ENCODE measurements around the gene PLAA. TPM values are rescaled to one million over a fixed set of nuclear protein-coding genes. Genes with fewer than 3 reads are reported as not detected.
A peak's percentile ranks its signal among the peaks of the same experiment; 100 is the strongest.

The PLAA gene
- 34.8 and 36.3 TPM in 2 replicates for total RNA-seq

DNA sequence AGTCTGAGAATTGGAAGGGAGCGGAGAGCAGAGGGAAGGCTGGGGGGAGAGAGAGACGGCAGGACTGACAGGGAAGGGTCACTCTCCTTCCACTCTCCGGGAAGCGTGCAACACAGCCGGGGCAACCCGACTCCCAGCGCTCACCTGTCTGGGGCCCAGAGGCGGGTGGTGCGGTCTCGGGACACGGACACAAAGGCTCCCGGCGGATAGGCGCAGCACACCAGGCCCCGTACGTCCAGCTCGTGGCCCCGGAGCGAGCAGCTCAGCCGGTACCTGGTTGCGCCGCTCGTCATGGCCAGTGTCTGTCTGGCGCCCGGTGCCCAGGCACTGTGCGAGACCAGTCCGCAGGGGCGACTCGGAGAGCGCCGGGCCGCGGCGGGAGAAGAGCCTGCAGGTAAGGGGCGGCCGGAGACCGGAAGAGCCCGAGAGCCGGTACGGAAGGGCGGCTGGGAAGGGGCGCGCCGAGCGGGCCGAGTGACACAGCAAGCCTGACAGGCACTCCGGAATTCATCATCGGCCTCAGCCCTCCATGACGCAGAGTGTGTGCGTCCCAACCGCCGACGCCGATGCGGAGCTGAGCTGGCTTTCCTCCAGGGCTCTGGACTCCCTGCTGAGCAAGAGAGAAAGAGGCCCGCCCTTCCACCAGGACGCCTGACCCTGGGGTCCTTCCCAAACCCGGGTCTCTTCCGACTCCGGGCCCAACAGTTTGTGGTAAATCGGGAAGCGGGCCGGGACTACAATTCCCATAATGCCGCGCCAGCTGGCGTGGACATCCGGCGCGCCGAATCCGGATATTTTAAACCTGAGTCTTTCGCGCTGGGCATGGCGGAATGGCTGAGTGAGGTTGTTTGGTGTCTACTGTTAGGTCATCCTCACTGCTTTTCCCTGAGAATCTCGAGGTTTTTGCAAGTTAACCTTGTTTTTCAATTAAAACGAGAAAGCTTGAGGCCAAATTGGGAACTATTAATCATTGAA is at the start of gene PLAA:
PLAA (minus strand) TSS at position 490 of the 975 bp plus-strand sequence; CDS start at position 293, 197 bp downstream.
- no peaks in the 10 kb centered on the region for H3K27me3 ChIP-seq (ENCODE audit: control insufficient read depth, insufficient read depth, low read length)
- no peaks in the 10 kb centered on the region for H3K36me3 ChIP-seq (ENCODE audit: control insufficient read depth, insufficient read depth, low read length)
- peak within 1 kb of the TSS; percentile 74 for H3K4me3 ChIP-seq (ENCODE audit: low read depth, low read length)
- peak; percentile 64 for DNase-seq (ENCODE audit: low read depth)
- TF ChIP-seq, protein P1, sequence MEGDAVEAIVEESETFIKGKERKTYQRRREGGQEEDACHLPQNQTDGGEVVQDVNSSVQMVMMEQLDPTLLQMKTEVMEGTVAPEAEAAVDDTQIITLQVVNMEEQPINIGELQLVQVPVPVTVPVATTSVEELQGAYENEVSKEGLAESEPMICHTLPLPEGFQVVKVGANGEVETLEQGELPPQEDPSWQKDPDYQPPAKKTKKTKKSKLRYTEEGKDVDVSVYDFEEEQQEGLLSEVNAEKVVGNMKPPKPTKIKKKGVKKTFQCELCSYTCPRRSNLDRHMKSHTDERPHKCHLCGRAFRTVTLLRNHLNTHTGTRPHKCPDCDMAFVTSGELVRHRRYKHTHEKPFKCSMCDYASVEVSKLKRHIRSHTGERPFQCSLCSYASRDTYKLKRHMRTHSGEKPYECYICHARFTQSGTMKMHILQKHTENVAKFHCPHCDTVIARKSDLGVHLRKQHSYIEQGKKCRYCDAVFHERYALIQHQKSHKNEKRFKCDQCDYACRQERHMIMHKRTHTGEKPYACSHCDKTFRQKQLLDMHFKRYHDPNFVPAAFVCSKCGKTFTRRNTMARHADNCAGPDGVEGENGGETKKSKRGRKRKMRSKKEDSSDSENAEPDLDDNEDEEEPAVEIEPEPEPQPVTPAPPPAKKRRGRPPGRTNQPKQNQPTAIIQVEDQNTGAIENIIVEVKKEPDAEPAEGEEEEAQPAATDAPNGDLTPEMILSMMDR (IDR thresholded peaks at IDR 0.05; ENCODE audit: insufficient read depth, low read length, poor library complexity, severe bottlenecking), result peak; percentile 3

DNA sequence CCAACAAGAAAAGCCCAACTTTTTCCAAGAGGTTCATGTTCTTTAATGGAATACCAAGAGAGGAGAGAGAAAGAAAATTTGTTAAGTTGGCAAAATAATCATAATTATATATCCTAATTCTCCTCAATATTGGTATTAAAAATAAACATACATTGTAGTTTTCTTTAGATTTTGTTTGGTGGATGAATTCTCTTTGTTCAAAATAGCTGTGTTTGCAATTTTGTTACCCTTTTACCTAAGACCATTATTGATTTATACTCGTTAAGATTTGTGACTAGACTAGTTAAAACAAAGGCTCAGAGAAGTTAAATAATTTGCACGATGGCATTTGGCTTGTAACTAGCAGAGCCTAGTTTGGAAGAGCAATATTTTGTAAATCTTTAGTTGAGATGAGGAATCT is 48.8 kb upstream of the PLAA start:
- Histone ChIP-seq H3K36me3 (ENCODE audit: control insufficient read depth, insufficient read depth, low read length) (no peaks in the 10 kb centered on the region), H3K4me3 (ENCODE audit: low read depth, low read length) (no peak overlapping the region), H3K27me3 (ENCODE audit: control insufficient read depth, insufficient read depth, low read length) (no peaks in the 10 kb centered on the region)
- TF ChIP-seq, protein P1 (IDR thresholded peaks at IDR 0.05; ENCODE audit: insufficient read depth, low read length, poor library complexity, severe bottlenecking), result no peak
- no peak for DNase-seq (ENCODE audit: low read depth)

DNA sequence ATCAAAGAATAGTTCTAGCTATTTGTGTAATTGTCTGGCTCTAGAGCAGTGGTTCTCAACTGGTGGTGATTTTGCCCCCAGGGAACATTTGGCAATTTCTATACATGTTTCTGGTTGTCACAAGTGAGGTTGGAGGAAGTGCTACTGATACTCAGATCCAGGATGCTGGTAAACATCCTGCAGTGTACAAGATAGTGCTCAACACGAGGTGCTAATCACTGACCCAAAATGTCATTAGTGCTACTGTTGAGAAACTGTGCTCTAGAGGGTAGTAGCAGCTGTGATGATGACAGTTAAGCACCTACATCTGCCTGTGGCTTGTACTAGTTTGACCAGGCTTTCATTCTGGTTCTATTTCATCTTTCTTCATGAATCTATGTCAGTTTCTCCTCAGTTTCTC is 36.3 kb upstream of the PLAA start:
- no peak for DNase-seq (ENCODE audit: low read depth)
- Histone ChIP-seq H3K36me3 (ENCODE audit: control insufficient read depth, insufficient read depth, low read length) (no peaks in the 10 kb centered on the region), H3K27me3 (ENCODE audit: control insufficient read depth, insufficient read depth, low read length) (no peaks in the 10 kb centered on the region), H3K4me3 (ENCODE audit: low read depth, low read length) (no peak overlapping the region)
- TF ChIP-seq, protein P1 (IDR thresholded peaks at IDR 0.05; ENCODE audit: insufficient read depth, low read length, poor library complexity, severe bottlenecking), result no peak

DNA sequence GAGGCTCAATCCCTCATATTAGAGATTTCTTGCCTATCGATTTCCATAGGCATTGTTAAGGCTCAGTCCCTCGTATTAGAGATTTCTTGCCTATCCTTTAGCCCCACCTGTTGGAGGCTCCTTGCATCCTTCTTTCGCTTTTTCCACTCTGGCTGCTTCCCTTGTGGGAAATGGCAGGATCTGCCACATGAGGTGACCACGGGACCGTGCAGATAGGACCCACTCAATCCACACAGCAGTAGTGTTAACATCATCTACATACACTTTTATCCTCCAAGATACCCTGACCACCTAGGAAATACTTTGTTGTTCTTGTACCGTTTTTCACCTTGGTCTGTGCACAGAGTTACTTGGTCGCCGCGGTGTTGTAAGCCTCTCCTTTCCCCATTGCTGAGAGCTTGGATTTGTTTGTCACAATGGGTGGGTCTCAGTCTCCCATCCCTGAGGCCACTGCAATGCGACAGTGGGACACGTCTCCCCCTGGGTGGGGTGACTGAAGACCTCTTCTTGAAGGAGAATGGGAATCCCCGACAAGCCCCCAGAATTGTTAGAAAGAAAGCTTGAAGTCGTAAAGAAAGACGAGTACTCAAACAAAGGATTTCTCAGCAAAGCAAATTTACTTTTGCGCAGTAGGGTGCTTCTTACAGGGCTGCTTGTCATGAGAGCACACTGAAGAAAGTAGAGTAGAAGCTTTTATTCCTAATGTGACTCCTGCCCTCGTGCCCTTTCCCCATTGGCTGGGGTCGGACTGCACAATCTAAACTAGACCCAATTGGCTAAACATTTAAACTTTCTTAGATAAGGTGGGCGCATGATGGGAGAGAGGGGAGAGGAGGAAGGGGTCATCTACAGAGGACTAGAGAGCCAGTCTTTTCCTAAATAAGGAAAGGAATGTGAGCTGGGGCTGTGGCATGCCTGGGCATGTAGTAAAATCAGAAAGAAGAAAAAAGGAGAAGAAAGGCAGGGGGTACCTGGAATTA is 29.0 kb upstream of the PLAA start:
- Histone ChIP-seq H3K4me3 (ENCODE audit: low read depth, low read length) (no peak overlapping the region), H3K36me3 (ENCODE audit: control insufficient read depth, insufficient read depth, low read length) (no peaks in the 10 kb centered on the region), H3K27me3 (ENCODE audit: control insufficient read depth, insufficient read depth, low read length) (no peaks in the 10 kb centered on the region)
- TF ChIP-seq, protein P1 (IDR thresholded peaks at IDR 0.05; ENCODE audit: insufficient read depth, low read length, poor library complexity, severe bottlenecking), result peak; percentile 30
- no peak for DNase-seq (ENCODE audit: low read depth)

DNA sequence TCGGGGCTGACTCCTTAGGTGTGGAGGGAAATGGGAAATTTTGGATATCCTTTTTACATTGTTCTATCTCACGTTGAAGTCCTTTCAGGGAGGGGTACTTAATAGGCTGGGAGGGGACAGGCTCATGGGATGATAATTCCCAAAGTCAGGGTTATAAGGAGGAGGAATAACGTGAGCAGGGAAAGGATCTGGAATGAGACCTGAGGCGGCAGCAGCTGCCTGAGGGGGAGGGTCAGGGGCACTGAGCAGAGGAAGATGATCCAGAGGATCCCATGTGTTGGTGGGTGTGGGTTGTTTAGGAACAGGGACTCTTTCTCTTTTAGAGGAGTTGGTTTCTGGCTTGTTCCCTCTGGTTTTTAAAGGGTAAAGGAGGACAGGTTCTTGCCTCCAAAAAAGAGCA is 27.9 kb upstream of the PLAA start:
- Histone ChIP-seq H3K4me3 (ENCODE audit: low read depth, low read length) (no peak overlapping the region), H3K27me3 (ENCODE audit: control insufficient read depth, insufficient read depth, low read length) (no peaks in the 10 kb centered on the region), H3K36me3 (ENCODE audit: control insufficient read depth, insufficient read depth, low read length) (no peaks in the 10 kb centered on the region)
- no peak for DNase-seq (ENCODE audit: low read depth)
- TF ChIP-seq, protein P1 (IDR thresholded peaks at IDR 0.05; ENCODE audit: insufficient read depth, low read length, poor library complexity, severe bottlenecking), result no peak

Measured in kidney epithelial cell (primary cell).